AG04449 (cell line): ENCODE measurements around the gene CHRNB2.

Source experiments
- CTCF ChIA-PET: fragments of 350-600 bp; formaldehyde crosslinking; extraction: SDS; loops from one replicate; lab custom pipeline; 2021; ENCODE audit warnings: antibody characterized with exemption; lab: Yijun Ruan, JAX
- POLR2A ChIA-PET: fragments of 400-600, 350-600 bp; formaldehyde crosslinking; extraction: SDS; loops from one replicate; lab custom pipeline; 2020; ENCODE audit warnings: antibody characterized with exemption, inconsistent platforms; lab: Yijun Ruan, JAX
- DNase-seq: peaks from one replicate; pipeline ENCODE4 v3.0.0-alpha.2; 2010; ENCODE audit warnings: low read depth, low spot score
- H3K4me3 ChIP-seq: 2 replicates; pipeline ENCODE4 v1.5.1; 2011; ENCODE audit warnings: low read depth, mild to moderate bottlenecking, control low read depth, low read length
- CTCF ChIP-seq: IDR thresholded peaks from one replicate; pipeline ENCODE4 v1.5.1; 2011; ENCODE audit warnings: mild to moderate bottlenecking, moderate library complexity, low read length, control low read depth, inconsistent platforms; ENCODE audit not compliant: insufficient read depth; ENCODE audit errors: missing control alignments

The CHRNB2 gene

GRCh38 chr1:154568157-154568815 lies 708 bp downstream of the CHRNB2 start:
- no peak for DNase-seq
- TF ChIP-seq CTCF, result no peak
- ChIA-PET POLR2A (no interaction called here), CTCF (interaction anchor here (1.1 to 3.0 kb wide), 4 partner anchors 8 to 305 kb away, joined by 3 to 25 read pairs (median 4); no protein-coding TSS in a partner anchor)
- H3K4me3 ChIP-seq, result no peak overlapping the region

- TF ChIP-seq CTCF, result no peak
- no peak overlapping the region for H3K4me3 ChIP-seq
- DNase-seq, result no peak
- CTCF ChIA-PET, result no interaction called here
- POLR2A ChIA-PET, result no interaction called here
Observed at GRCh38 chr1:154571244-154571963, 3.8 kb downstream of the CHRNB2 start.

- TF ChIP-seq CTCF, result no peak
- POLR2A ChIA-PET, result no interaction called here
- CTCF ChIA-PET, result no interaction called here
- no peak overlapping the region for H3K4me3 ChIP-seq
- no peak for DNase-seq
Observed at GRCh38 chr1:154571964-154572288, 4.3 kb downstream of the CHRNB2 start.

- POLR2A ChIA-PET, result interaction anchor here (0.5 kb wide), 1 partner anchor 280 kb away, joined by 3 read pairs; no protein-coding TSS in a partner anchor
- TF ChIP-seq CTCF, result no peak
- no peak overlapping the region for H3K4me3 ChIP-seq
- DNase-seq, result no peak
- CTCF ChIA-PET, result interaction anchor here (4.0 kb wide), 1 partner anchor 13 kb away, joined by 20 read pairs; no protein-coding TSS in a partner anchor
Observed at GRCh38 chr1:154572468-154573167, 5.0 kb downstream of the CHRNB2 start.

GRCh38 chr1:154573168-154573510 lies 5.6 kb downstream of the CHRNB2 start:
- H3K4me3 ChIP-seq, result no peak overlapping the region
- CTCF ChIA-PET, result interaction anchor here (4.0 kb wide), 1 partner anchor 13 kb away, joined by 20 read pairs; no protein-coding TSS in a partner anchor
- no peak for DNase-seq
- no peak for TF ChIP-seq CTCF
- POLR2A ChIA-PET, result no interaction called here

- TF ChIP-seq CTCF, result no peak
- CTCF ChIA-PET, result interaction anchor here (1.3 to 4.0 kb wide), 2 partner anchors 12 to 15 kb away, joined by 4 to 20 read pairs; no protein-coding TSS in a partner anchor
- H3K4me3 ChIP-seq, result no peak overlapping the region
- DNase-seq, result no peak
- POLR2A ChIA-PET, result no interaction called here
Observed at GRCh38 chr1:154574716-154575115, 7.1 kb downstream of the CHRNB2 start.
